ENCODE results near the gene CMC2. TPM values are rescaled to one million over a fixed set of nuclear protein-coding genes. Genes with fewer than 3 reads are reported as not detected.
A peak's percentile ranks its signal among the peaks of the same experiment; 100 is the strongest.

Gene CMC2
- 21.4 TPM for total RNA-seq

DNA sequence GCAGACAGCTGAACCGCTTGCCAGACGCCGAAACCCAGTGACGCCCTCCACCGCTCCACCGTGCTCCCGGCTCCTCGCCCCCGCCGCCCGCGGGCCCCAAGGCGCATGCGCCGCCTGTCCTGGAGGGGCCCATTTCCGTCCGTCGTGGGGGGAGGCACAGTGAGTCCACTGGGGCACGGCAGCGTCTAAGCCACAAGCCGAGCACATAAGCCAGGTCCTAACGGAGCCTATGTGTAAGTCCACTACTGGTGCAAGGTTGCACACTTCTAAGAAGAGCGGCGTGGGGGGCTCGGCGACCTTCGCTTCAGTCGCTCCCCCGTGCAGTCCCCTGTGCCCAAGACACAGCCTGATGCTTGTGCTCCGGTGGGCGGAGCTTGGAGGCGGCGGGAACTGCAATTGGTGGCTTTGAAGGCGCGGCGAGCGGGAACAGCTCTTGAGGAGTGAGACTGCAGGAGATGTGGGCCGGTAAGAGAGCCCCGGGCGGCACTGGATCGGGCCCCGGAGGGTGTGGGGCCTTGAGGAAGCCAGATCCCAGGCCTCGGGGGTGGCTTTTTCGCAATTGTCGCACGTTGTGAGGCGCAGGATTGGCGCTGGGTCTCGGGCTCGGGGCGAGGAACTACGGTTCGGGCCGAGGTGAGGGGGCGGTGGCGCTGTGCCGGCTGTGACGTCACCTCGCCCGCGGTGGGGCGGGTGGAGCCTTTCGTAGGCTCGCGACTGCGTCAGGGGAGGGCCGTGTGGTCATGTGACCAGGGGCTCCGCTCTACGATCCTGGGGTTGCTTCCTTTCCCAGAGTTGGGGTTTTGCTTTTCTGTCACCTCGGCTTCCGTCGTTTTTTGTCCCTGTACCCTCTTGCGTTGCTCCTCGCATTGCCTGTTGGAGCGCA, at the start of gene CMC2, which contains the start of gene CENPN:
Gene CMC2 (minus strand): TSS at position 73 of the 883 bp plus-strand sequence. CDS start 9,491 bp downstream, outside the sequence.
Gene CENPN (plus strand): TSS at position 402 of the 883 bp plus-strand sequence. CDS start 4,726 bp downstream, outside the sequence.
- DNase-seq = peak; percentile 99

DNA sequence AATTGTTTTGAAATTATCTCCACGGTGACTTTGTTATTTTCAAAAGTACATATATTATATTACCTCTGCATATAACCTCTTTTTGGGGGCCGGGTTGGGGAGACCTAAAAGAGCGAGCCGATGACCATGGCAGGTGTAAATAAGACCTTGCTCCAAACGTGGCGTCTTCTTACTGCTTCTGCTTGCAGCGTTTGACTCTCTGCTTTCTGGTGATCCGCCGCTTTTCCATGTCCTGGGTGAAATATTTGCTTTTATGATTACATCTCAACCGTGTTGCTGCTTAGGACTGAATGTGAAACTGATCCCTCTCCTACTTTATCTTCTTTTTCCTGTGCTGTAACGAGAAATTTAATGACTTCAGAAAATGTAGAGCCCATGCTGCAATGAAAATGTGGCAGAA, 47.1 kb upstream of the CMC2 start:
- no peak for DNase-seq

DNA sequence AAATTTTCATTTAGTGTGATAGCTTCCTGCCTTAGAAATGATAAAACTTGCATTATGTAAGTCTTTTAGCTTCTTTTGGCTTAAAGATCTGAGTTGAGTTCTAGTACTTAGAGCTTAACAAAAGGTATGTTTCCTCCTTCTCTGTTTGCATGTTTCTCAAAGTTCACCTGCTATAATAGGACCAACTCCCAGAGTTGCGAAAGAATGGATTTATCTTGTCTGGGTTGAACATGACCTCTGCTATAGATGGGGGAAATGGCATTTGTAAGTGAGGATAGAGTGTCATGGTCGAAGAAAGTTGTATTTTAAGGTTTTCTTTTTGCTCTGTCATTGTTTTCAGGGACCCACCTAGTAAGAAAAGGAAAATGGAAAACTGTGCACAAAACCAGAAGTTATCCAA, 36.1 kb upstream of the CMC2 start:
- DNase-seq = no peak

DNA sequence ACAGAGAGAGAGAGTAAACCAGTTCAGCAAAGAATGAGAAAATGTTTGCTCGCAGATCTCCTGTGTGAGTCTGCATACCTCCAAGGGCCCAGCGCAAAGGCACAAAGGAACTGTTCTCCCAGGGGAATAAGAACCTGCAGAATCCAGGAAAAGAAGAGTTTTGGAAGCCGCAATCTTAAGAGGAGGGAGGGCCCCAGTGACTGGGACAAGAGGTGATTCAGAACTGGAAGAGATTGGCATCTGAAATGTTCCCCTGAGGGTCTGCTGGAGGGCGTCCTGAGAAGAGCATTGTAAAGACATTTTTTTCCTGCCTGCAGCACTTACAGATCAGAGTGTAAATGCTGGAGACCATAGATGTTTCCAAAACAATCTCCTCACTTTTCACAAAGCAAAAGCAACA, 35.0 kb upstream of the CMC2 start:
- DNase-seq = no peak

DNA sequence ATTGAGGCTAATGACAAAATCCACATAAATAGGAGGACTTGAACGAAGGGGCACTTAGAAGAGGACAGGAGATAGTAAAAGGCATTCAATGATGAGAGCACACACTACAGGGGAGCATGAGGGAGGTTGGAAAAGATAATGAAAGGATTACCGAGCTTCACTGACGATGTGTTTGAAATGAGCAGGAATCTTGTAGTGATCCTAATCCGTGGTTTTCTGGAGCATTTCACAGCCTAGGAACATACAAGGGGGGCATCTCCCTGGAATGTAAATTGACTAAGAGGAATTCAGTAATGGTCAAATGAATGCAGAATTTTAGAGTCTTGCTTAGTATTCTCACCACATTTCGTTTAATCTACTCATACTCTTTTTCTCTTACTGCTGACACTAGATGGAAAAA, 34.2 kb upstream of the CMC2 start:
- no peak for DNase-seq

DNA sequence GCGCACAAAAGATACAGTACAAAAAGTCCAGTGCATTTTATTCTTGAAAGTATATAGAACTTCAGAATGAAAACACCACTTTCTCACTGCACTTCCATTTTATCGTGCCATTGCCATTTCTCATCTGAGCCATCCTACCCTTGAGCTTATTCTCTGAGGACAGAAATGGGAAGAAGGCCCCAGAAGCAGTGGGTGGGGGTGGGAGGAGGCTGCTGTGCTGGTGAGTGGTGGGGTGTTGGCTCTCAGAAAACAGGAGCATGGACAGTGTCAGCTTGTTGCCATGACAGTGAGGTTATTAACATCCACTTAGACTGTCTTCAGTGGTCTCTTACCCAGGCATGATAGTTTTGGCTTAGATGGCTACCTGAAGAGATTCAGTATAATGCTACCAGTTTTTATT, 33.4 kb upstream of the CMC2 start:
- DNase-seq = no peak

DNA sequence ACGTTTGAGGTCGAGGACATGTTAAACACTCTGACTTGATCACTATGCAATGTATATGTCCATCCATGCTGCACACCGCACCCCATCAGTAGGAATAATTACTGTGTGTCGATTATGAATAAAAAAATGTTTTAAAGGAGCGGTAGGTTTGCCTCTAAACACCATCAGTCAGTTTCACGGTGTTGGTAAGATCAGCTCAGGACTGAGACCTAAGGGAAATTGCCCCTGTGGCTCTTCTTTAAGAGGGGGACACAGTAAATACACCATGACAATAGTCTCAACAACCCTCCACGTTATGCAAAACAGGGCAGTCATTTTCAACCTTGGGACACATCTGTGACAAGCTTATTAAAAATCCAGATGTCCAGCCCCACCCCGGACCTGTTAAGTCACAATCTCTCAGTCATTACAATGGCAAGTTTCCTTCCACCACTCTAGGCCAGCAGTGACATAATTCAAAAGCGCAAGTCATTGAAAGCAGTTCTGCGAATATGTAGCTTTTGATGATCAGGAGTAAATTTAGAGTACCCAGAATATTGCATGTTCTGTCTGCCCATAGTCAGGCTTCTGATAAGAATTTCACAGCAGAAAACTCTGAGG, 30.2 kb upstream of the CMC2 start:
- DNase-seq = no peak

DNA sequence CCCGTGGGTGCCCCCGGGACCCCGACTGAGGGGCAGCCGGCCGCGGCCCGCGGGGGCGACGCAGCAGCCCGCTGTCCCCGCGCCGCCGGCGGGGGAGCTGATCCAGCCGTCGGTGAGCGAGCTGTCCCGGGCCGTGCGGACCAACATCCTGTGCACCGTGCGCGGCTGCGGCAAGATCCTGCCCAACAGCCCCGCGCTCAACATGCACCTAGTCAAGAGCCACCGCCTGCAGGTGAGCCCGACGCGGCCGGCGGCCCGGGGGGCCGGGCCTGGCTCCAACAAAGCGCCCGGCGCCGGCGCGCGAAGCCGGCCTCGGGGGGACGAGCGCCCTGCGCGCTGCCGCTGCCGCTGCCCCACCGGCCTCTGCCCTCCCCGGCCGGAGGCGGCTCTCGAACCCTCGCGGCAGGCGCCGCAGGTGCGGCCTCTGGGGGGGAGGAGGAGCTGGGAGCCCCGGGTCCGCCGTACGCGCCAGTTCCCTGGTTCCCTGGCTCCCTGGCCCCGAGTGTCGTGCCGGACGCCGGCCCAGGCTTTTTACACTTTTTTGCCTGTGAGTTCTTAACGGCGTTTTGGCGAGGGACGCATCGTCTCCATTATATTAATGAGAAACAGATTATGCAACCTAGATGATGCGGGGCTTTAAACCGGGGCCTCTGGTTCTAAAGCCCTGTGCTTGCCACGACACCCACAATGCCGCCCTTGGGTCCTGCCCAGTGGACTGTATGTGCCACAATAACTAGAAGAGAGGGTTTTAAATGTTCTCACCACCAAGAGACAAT, 29.5 kb upstream of the CMC2 start:
- peak; percentile 42 for DNase-seq

DNA sequence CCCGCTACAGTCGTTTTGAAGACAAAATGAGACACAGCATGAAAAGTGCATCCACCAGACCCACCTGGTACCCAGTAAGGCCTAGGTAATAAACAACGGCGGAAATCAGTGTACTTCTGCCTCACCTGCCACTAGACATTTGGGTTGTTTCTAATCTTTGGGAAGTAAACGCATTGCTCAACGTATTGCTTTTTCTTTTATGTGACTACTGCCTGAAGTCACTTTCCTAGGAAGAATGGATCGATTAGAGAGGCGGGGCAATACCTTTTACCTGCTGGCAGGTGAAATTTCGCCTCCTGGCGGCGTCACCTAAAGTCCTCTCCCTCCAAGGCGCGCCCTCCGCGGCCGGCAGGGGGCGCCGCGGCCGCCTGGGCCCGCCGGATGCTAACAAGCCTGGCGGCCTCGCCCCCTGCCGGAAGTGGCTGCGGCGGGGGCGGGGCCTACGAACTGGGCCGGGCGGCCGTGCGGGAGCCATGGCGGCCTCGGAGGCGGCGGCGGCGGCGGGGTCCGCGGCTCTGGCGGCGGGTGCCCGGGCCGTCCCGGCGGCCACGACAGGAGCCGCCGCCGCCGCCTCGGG, 28.8 kb upstream of the CMC2 start, which contains the start of gene ATMIN:
Gene ATMIN (plus strand): TSS at position 445 of the 577 bp plus-strand sequence. CDS start 29 bp downstream, at position 474.
- DNase-seq = peak; percentile 95

DNA sequence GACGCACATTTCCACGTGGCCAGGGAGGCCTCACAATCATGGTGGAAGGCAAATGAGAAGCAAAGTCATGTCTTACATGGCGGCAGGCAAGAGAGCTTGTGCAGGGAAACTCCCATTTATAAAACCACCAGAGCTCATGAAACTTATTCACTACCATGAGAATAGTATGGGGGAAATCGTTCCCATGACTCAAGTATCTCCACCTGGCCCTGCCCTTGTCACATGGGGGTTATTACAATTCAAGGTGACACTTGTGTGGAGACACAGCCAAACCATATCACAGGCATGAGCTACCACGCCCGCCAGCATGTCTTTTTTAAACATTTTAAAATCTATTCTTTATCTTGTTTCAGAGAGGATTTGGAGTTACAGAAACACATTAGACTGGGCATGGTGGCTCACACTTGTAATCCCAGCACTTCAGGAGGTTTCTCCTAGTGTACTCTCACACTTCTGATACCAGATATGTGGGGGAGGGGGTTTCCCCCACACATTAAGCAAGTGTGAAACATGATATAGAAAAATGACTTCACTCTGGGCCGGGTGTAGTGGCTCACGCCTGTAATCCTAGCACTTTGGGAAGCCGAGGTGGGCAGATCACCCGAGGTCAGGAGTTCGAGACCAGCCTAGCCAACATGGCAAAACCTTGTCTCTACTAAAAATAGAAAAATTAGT, 23.4 kb upstream of the CMC2 start:
- DNase-seq = no peak

DNA sequence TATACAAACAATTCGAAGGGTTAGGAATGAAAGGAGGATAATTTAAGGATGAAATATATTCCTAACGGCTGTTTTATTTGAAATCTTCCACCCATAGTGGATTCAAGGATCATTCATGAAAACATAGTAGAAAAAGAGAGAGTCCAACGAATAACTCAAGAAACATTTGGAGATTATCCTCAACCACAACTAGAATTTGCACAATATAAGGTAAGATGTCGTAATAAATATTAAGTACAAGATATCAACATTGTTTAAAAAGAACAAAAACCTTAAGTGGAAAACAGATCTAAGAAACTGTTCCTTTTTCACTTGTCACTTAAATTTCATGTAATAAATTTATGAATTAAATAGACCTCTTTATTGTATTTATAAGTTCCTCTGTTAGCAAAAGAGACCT, 19.7 kb upstream of the CMC2 start:
- DNase-seq = no peak

DNA sequence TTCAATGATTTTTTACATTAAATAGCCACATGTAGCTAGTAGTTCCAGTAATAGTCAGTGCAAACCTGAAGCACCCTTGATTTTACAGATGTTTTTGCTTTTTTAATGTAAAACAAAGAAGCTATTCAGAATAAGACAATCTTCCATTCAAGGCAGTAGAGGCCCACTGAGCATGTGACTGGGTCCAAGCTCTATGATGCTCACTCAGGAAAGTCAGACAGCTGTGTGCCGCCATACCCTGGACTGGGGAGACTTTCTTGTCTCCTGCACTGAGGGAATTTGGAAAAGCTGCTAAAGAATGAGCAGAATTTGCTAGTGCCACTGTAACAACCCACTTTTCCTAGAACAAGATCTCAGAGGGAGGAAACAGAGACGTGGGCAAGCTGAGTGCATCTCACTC, 11.8 kb upstream of the CMC2 start:
- DNase-seq = no peak

DNA sequence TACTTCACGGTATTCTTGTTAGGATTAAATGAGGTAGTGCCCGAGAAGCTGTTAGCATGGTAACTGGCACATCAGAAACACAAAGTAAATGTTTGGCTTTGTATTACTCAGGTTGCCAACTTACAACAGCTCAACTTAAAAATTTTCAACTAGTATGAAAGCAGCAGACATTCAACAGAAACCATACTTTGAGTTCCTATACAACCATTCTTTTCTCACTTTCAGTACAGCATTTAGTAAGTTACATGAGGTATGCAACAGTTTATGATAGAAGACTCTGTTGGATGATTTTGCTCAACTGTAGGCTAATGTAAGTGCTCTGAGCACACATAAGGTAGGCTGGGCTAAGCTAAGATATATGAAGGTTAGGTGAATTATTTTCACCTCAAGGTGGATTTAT, 8.0 kb upstream of the CMC2 start:
- no peak for DNase-seq

DNA sequence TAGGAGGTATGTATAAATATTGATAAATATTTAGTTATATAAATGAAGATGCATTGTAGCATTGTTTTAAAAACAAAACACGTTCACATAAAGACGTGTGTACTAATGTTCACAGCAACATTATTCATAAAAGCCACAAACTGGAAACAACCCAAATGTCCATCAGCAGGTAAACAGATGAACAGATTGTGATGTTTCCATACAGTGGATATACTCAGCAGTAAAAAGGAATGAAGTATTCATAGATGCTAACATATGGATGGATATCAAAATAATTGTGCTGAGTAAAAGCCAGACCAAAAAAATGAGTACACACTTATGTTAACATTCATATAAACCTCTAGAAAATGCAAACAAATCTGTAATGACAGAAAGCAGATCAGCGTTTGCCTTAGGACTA, 6.3 kb upstream of the CMC2 start:
- no peak for DNase-seq

DNA sequence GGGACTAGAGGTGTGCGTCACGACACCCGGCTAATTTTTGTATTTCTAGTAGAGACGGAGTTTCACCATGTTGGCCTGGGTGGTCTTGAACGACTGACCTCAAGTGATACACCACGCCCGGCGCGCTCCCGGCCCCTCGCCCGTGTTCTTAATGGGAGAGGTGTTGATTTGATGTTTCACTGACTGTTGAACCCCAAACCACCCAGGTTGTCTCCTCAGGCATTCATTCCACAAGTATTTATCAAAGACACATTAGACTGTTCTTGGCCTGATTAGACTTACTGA, 1.8 kb upstream of the CMC2 start:
- DNase-seq = no peak

DNA sequence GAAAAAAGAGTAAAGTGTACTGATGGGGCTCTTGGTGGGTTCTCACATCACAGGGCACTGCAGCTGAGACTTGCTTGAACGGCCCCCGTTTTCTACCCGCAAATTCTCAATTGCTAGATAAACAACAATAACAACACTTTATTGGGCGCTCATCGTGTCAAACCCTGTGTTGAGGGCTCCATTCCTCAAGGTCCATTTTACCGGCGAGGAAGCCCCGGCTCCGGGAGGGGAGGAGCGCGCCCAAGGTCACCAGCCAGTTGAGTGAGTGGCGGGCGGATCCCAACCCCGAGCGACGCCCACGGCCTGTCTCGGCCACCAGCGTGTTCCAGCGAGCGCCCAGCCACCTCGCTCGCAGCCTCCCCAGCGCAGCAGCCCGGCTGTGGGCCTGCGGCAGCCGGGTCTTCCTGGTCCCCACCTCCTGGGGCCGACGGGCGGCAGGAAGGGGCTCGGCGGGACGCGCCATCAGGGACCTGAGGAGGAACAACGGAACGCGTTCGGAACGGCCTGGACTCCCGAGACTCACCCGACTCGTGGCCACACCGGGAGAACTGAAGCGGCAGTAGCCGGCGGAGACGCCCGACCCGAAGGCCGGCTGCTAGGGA, 373 bp downstream of the CMC2 start:
- peak; percentile 73 for DNase-seq

DNA sequence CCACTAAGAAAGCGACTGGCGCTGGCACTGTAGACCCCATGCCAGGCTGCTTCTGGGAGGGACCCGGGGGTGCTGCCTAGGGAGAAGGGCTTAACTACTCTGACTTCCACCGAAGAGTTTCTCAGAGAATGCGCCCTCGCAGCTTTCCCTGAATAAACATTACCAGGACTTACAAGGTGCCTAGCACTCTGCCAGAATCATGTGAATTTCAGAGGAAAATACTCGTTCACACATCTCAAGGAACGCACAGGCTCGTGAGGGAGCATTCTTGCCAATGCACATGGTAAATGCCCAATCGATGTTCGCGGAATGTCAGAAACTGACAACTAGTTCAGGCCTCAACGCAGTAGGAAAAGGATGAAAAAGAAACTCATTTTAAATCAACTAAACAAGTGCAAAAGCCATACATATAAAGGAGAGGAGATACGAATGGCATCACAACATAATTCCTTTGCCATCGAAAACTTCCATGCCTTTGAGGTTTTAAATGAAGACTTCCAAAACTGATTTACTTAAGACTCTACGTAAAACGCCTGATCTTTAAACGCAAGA, 999 bp downstream of the CMC2 start:
- DNase-seq = peak; percentile 33

DNA sequence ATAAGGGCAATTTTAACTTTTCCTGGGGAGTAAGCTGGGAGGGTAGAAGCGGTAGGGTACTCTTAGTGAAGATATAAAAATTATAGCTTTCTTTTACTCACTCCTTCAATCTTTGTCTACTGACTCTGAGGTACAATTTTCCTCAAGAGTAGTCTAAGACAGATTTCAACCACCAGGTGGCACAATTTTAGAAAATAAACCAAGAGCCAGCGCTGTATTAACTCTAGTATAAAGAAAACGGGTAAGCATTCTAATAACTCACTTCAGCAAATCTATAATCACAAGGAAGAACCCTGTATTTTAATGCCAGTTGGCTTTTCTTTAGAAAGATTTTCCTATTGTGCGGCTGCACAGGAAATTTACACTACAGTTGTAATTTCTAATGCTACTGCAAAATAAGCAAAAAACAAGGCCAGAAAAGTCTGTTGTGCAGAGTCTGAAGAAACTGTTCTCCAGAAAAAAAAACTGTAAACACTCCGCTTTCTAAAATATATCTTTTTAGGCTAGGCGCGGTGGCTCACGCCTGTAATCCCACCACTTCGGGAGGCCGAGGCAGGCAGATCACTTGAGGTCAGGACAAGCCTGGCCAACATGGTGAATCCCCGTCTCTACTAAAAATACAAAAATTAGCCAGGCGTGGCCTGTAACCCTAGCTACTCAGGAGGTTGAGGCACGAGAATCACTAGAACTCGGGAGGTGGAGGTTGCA, 1.9 kb downstream of the CMC2 start:
- DNase-seq = peak; percentile 88

DNA sequence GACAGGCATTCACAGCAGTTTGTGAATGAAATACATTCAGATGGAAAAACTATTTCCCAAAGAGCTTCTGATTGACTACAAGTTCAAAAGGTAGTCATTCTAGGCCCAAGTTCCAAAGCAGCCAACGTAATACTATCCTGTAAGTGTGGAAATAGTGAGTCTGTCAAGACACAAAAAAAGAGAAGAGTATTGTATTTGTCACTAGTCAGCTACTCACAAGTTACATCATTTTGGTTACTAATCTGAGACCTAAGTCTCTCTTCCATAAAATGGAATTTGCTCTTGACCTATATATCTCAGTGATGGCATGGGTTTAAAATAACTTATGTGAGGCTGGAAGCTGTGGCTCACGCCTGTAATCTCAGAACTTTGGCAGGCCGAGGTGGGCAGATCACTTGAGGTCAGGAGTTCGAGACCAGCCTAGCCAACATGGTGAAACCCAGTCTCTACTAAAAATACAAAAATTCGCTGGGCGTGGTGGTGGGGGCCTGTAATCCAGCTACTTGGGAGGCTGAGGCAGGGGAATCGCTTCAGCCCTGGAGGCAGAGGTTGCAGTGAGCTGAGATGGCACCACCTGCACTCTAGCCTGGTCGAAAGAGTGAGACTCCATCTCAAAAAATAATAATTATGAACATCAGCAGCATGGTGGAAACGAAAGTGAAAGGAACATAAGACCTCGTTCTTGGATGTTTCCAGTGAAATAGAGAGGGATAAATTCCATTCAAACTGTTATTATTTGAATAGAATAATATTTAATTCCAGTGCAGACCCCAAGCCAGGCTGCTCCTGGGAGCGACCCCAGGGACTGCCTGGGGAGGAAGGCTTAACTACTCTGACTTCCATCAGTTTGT, 2.9 kb downstream of the CMC2 start:
- no peak for DNase-seq

DNA sequence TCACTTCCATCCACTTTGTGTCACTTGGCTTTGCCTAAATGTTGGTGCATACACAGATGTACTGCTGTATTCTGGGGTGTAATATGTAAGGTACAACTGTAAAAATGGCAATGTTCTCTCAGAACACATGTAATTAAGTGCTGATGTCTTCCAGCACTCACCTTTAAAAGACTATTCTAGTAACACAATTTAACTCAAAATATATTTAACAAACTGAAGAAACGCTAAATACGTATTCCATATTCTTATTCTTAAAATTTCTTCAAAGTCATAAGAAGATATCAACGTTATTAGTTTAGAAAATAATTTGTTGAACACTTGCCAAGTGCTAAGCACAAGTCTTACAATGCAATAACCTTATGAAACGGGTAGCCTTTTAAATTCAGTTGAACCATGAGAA, 3.6 kb downstream of the CMC2 start:
- DNase-seq = no peak
